GM12878 (cell line): ENCODE data around the gene SMAD2. TPM values are rescaled to one million over a fixed set of nuclear protein-coding genes. Genes with fewer than 3 reads are reported as not detected.

Experiments used
- ATAC-seq: fragments of 200-7000 bp; cut with Tn5 transposase; 3 replicates; pipeline ENCODE4 v1.9.1; 2020; ENCODE audit warnings: mild to moderate bottlenecking, moderate library complexity
- BruUV-seq: library from RNA; stranded (reverse); fragments of 400-500 nt; replicated peaks from 2 replicates; lab custom pipeline; 2021; lab: Mats Ljungman, UMichigan
- CTCF ChIA-PET: fragments of 300-600 bp; sonication (Branson Sonifier 250); formaldehyde crosslinking; extraction: SDS; loops from one replicate; lab custom pipeline; 2021; ENCODE audit warnings: inconsistent platforms; lab: Yijun Ruan, JAX
- POLR2A ChIA-PET: fragments of 350-600 bp; formaldehyde crosslinking; extraction: SDS; loops from one replicate; lab custom pipeline; 2021; ENCODE audit warnings: inconsistent platforms; lab: Charles Lee
- RAD21 ChIA-PET: fragments of 300-600 bp; sonication (Branson Sonifier 250); formaldehyde crosslinking; loops from one replicate; lab custom pipeline; 2023; ENCODE audit warnings: antibody characterized with exemption; ENCODE audit not compliant: unreplicated experiment; lab: Charles Lee
- SMC1A ChIA-PET: fragments of 300-600 bp; sonication (Branson Sonifier 250); formaldehyde crosslinking; loops from one replicate; lab custom pipeline; 2023; ENCODE audit not compliant: unreplicated experiment, uncharacterized antibody; lab: Charles Lee
- DNase-seq: peaks from one replicate; pipeline ENCODE4 v3.0.0-alpha.2; 2011; ENCODE audit warnings: low read depth, low spot score
- FAIRE-seq: peaks from 3 replicates; lab custom pipeline; 2011; peaks lifted over from hg19 to GRCh38; lab: Jason Lieb, UNC
- H2AFZ ChIP-seq: 2 replicates; pipeline ENCODE4 v1.6.0; 2011; ENCODE audit warnings: low read depth, low read length, control low read depth; ENCODE audit not compliant: control insufficient read depth
- H3K27ac ChIP-seq: 2 replicates; pipeline ENCODE4 v1.5.1; 2011; ENCODE audit warnings: control low read depth; ENCODE audit not compliant: control insufficient read depth, insufficient read depth
- H3K27me3 ChIP-seq, 2 experiments: replicated peaks in 1 of 2; 2 replicates each; pipeline versions ENCODE4 v1.6.0 to v1.6.1; 2011; ENCODE audit warnings: low read length in 1 of 2; ENCODE audit not compliant: control insufficient read depth in 2 of 2, insufficient read depth in 2 of 2
- H3K36me3 ChIP-seq, 2 experiments: 2 replicates each; pipeline ENCODE4 v1.5.1; 2011; ENCODE audit warnings: low read length in 1 of 2; ENCODE audit not compliant: control insufficient read depth in 2 of 2, insufficient read depth in 2 of 2
- H3K4me1 ChIP-seq: 2 replicates; pipeline ENCODE4 v1.6.1; 2011; ENCODE audit warnings: mild to moderate bottlenecking, low read length, moderate library complexity, mixed read lengths; ENCODE audit not compliant: control insufficient read depth, insufficient read depth
- H3K4me2 ChIP-seq: 2 replicates; pipeline ENCODE4 v1.6.0; 2011; ENCODE audit warnings: control low read depth; ENCODE audit not compliant: control insufficient read depth, insufficient read depth
- H3K4me3 ChIP-seq: fragments of 200-600 bp; sonication (generic); 2 replicates; pipeline ENCODE4 v1.5.1; 2016
- H3K79me2 ChIP-seq: 2 replicates; pipeline ENCODE4 v1.6.0; 2011; ENCODE audit warnings: low read length; ENCODE audit not compliant: control insufficient read depth, insufficient read depth
- H3K9ac ChIP-seq: 2 replicates; pipeline ENCODE4 v1.8.0; 2011; ENCODE audit warnings: low read length, control low read depth, mixed read lengths; ENCODE audit not compliant: control insufficient read depth, insufficient read depth
- H3K9me3 ChIP-seq: replicated peaks from 3 replicates; pipeline ENCODE4 v1.5.1; 2011; ENCODE audit warnings: mild to moderate bottlenecking, low read length; ENCODE audit not compliant: control insufficient read depth, insufficient read depth
- H4K20me1 ChIP-seq: 2 replicates; pipeline ENCODE4 v1.6.0; 2011; ENCODE audit not compliant: control insufficient read depth, insufficient read depth
- ASH2L ChIP-seq: fragments of 300-600, 200-600 bp; sonication (generic); IDR thresholded peaks from 2 replicates; pipeline ENCODE4 v1.6.1; 2017; ENCODE audit warnings: low read depth, mild to moderate bottlenecking, borderline replicate concordance
- BMI1 ChIP-seq: fragments of 450-650 bp; IDR thresholded peaks from 2 replicates; pipeline ENCODE4 v1.6.1; 2016; ENCODE audit warnings: mild to moderate bottlenecking, moderate library complexity, borderline replicate concordance
- E4F1 ChIP-seq: fragments of 450-650 bp; IDR thresholded peaks from 2 replicates; pipeline ENCODE4 v1.6.1; 2018; ENCODE audit warnings: borderline replicate concordance, mild to moderate bottlenecking; ENCODE audit not compliant: partially characterized antibody
- ESRRA ChIP-seq: IDR thresholded peaks from 2 replicates; pipeline ENCODE4 v1.6.1; 2012; ENCODE audit warnings: mild to moderate bottlenecking, low read length, improper control_type of control experiment
- ETV6 ChIP-seq, 2 experiments: fragments of 450-650 bp in 1 of 2; IDR thresholded peaks in 1 of 2; conservative IDR thresholded peaks in 1 of 2; 2 replicates each; pipeline ENCODE4 v1.6.1; 2014; ENCODE audit warnings: antibody characterized with exemption in 1 of 2, borderline replicate concordance in 1 of 2, low read depth in 1 of 2, mild to moderate bottlenecking in 1 of 2, moderate library complexity in 1 of 2
- EZH2 ChIP-seq: IDR thresholded peaks from 2 replicates; pipeline ENCODE4 v1.6.1; 2012; ENCODE audit warnings: low read depth, mild to moderate bottlenecking, control low read depth, inconsistent platforms, low read length, borderline replicate concordance; ENCODE audit not compliant: control insufficient read depth
- HDAC6 ChIP-seq: fragments of 200-600 bp; sonication (generic); IDR thresholded peaks from one replicate; pipeline ENCODE4 v1.8.0; 2017; ENCODE audit warnings: antibody characterized with exemption; ENCODE audit not compliant: unreplicated experiment
- HSF1 ChIP-seq: fragments of 150-350 bp; IDR thresholded peaks from 2 replicates; pipeline ENCODE4 v1.6.1; 2014; ENCODE audit warnings: mild to moderate bottlenecking, low read depth, low read length
- JUNB ChIP-seq: IDR thresholded peaks from 2 replicates; pipeline ENCODE4 v1.6.1; 2016; ENCODE audit warnings: antibody characterized with exemption, mild to moderate bottlenecking
- PKNOX1 ChIP-seq: fragments of 450-650 bp; IDR thresholded peaks from 2 replicates; pipeline ENCODE4 v1.6.1; 2016; ENCODE audit warnings: mild to moderate bottlenecking
- ZNF274 ChIP-seq: IDR thresholded peaks from one replicate; pipeline ENCODE4 v1.8.0; 2011; ENCODE audit not compliant: insufficient read length, insufficient read depth
- WGBS: methylation state at CpG from one replicate; pipeline ENCODE4 v1.1.6; 2016; ENCODE audit warnings: low lambda C conversion rate; ENCODE audit not compliant: insufficient replicate concordance, insufficient coverage; ENCODE audit errors: missing lambda C conversion rate; 5-methylcytosine and 5-hydroxymethylcytosine counted together
- in situ Hi-C: fragments of 300-500 bp; cut with MboI; formaldehyde crosslinking; loops from 9 replicates; pipeline ENCODE4 v1.14.3; 2018; ENCODE audit warnings: mixed read lengths
- intact Hi-C: fragments of 100-400 bp; cut with micrococcal nuclease; formaldehyde crosslinking; loops from one replicate; pipeline ENCODE4 v1.14.2; 2022; ENCODE audit not compliant: unreplicated experiment
- polyA plus RNA-seq, 11 experiments: library from polyadenylated mRNA; depleted of rRNA in 4 of 11; unstranded in 6 of 11; stranded (reverse) in 5 of 11; fragments of >200 nt; fragmentation: Nextera tagmentation in 4 of 11; fragmentation: Illumina TruSeq in 1 of 11; extraction: Ambion mirVana in 4 of 11; extraction: Trizol in 1 of 11; gene quantifications; 1 replicate in 1 of 11; 2 replicates in 10 of 11; pipeline versions ENCODE4 v1.2.1 to v1.2.3, GENCODE V29; 2011 to 2016; ENCODE audit warnings: inconsistent platforms in 2 of 11, missing spikeins in 2 of 11, low read depth in 1 of 11
- total RNA-seq, 4 experiments: library from RNA; depleted of rRNA in 3 of 4; stranded (reverse); fragments of >200 nt in 3 of 4; fragmentation: Illumina TruSeq in 1 of 4; extraction: Trizol in 1 of 4; gene quantifications; 2 replicates each; pipeline versions ENCODE4 v1.2.1 to v1.2.3, GENCODE V29; 2013 to 2021
- TF ChIP-seq, protein P1 (sequence below): IDR thresholded peaks from 2 replicates; pipeline ENCODE4 v1.6.1; 2011; ENCODE audit warnings: borderline replicate concordance, low read depth, mild to moderate bottlenecking, moderate library complexity, low read length; ENCODE audit not compliant: insufficient read depth, poor library complexity, severe bottlenecking

The SMAD2 gene
- total and polyA plus RNA-seq, 10 of the 15 experiments (the other 5 are each of a cell fraction or from before 2014, with no cell fraction given): 28.8 to 111 (median 65.8) TPM

DNA sequence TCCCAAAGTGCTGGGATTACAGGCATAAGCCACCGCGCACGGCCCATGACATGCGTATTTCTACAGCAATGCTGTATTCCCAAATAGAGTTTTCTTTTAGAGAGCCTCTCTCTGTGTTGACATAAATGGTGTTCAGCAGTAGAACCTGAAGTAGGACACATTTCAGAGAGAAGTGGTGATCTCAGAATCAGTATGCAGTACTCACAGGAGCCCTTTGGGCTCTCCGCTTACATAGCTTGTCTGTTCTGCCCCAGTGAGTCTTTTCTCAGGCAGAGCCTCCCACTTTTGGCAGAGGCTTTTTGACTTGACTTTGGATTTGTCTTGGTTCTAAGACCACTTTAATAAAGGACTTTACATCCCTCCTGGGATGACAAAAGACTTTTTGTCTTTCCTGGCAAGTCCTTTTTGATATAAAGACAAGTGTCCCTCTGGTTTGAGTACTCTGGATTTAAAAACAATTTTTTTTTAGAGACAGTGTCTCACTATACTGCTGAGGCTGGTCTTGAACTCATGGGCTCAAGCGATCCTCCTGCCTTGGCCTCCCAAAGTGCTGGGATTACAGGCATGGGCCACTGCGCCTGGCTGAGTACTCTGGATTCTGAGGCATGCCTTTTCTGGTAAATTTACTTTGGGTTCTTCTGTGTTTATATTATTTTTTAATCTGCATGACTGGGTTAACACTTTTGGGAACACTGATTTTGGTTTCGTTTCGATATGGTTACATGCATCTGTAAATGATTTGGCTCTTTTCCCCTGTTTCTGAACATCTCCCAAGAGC is 113.3 kb downstream of the SMAD2 start:
- ATAC-seq (no peak), FAIRE-seq (no peak), DNase-seq (no peak)
- Histone ChIP-seq H3K27ac (no peak overlapping the region), H3K4me1 (no peaks in the 10 kb centered on the region), H3K9me3 (no peaks in the 10 kb centered on the region; the same call in 2 of the 3 replicates), H2AFZ (no peak overlapping the region), H3K4me2 (no peak overlapping the region), H3K4me3 (no peak overlapping the region), H3K79me2 (no peaks in the 10 kb centered on the region), H3K36me3 (no peaks in the 10 kb centered on the region), H3K9ac (no peak overlapping the region), H3K27me3 (no peaks in the 10 kb centered on the region), H4K20me1 (no peaks in the 10 kb centered on the region)
- intact Hi-C loops: no loop called here
- ChIA-PET POLR2A (no interaction called here), SMC1A (interaction anchor here (1.1 kb wide), 1 partner anchor 34 kb away, joined by 3 read pairs; no protein-coding TSS in a partner anchor), RAD21 (no interaction called here), CTCF (interaction anchor here (1.4 kb wide), 1 partner anchor 44 kb away, joined by 4 read pairs; no protein-coding TSS in a partner anchor)
- no TSS peak for BruUV-seq
- WGBS: 91% methylated on average over 9 of the region's 9 CpGs
- in situ Hi-C loops: no loop called here
- no peak for TF ChIP-seq ASH2L
- no peak for TF ChIP-seq JUNB
- TF ChIP-seq, protein P1, sequence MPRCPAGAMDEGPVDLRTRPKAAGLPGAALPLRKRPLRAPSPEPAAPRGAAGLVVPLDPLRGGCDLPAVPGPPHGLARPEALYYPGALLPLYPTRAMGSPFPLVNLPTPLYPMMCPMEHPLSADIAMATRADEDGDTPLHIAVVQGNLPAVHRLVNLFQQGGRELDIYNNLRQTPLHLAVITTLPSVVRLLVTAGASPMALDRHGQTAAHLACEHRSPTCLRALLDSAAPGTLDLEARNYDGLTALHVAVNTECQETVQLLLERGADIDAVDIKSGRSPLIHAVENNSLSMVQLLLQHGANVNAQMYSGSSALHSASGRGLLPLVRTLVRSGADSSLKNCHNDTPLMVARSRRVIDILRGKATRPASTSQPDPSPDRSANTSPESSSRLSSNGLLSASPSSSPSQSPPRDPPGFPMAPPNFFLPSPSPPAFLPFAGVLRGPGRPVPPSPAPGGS: no peak
- TF ChIP-seq HDAC6: no peak
- no peak for TF ChIP-seq ETV6 (conservative IDR thresholded peaks at IDR 0.05 in 1 of 2, IDR thresholded peaks at IDR 0.05 in 1 of 2; ENCODE audit: borderline replicate concordance in 1 of 2, low read depth in 1 of 2)
- no peak for TF ChIP-seq BMI1
- no peak for TF ChIP-seq ZNF274
- no peak for TF ChIP-seq E4F1
- no peak for TF ChIP-seq HSF1
- TF ChIP-seq ESRRA: no peak
- no peak for TF ChIP-seq PKNOX1
- TF ChIP-seq EZH2: no peak
